Activated T-cell treated with anti-CD3 and anti-CD28 coated beads, Interleukin-2, amount 50 U/mL, for 72 hours (primary cell): ENCODE data around the gene ZNF486. TPM values are rescaled to one million over a fixed set of nuclear protein-coding genes. Genes with fewer than 3 reads are reported as not detected.
"Not testable (repeated sequence)": the region's sequence is repeated elsewhere in the genome, so short reads cannot be mapped to it uniquely, and the experiment has no call there.

Source experiments
- ATAC-seq, 2 donors: fragments of 150-1000 bp; cut with Tn5 transposase; replicated peaks in 1 of 2; 2 replicates each; pipeline ENCODE4 v1.10.0; 2021; ENCODE audit warnings: moderate library complexity in 2 of 2, mild to moderate bottlenecking in 1 of 2
- DNase-seq, 2 donors: peaks; one replicate each; pipeline ENCODE4 v3.0.0; 2021 to 2022; ENCODE audit warnings: mixed read lengths in 1 of 2
- H3K27ac Mint-ChIP-seq: one replicate; pipeline ENCODE4 v1.8.0; 2022; ENCODE audit warnings: mild to moderate bottlenecking, moderate library complexity, mixed read lengths
- H3K27me3 Mint-ChIP-seq: one replicate; pipeline ENCODE4 v1.8.0; 2022; ENCODE audit warnings: low read depth, mixed read lengths
- H3K36me3 Mint-ChIP-seq, 2 donors: one replicate each; pipeline ENCODE4 v1.8.0; 2022; ENCODE audit warnings: mixed read lengths in 2 of 2, mild to moderate bottlenecking in 1 of 2; ENCODE audit not compliant: insufficient read depth in 2 of 2
- H3K4me1 Mint-ChIP-seq: one replicate; pipeline ENCODE4 v1.8.0; 2022; ENCODE audit warnings: low read depth, mixed read lengths
- H3K4me3 Mint-ChIP-seq, 2 donors: one replicate each; pipeline ENCODE4 v1.8.0; 2022; ENCODE audit warnings: mild to moderate bottlenecking in 2 of 2, mixed read lengths in 2 of 2, moderate library complexity in 2 of 2
- H3K9me3 Mint-ChIP-seq, 2 donors: one replicate each; pipeline ENCODE4 v1.8.0; 2022; ENCODE audit warnings: mixed read lengths in 2 of 2
- total RNA-seq, 2 donors: library from RNA; stranded (reverse); gene quantifications; one replicate each; pipeline ENCODE4 v1.2.3, GENCODE V29; 2022

ZNF486 gene
- total RNA-seq, 2 donors from 2014 or later = 14.0 to 17.3 TPM

DNA sequence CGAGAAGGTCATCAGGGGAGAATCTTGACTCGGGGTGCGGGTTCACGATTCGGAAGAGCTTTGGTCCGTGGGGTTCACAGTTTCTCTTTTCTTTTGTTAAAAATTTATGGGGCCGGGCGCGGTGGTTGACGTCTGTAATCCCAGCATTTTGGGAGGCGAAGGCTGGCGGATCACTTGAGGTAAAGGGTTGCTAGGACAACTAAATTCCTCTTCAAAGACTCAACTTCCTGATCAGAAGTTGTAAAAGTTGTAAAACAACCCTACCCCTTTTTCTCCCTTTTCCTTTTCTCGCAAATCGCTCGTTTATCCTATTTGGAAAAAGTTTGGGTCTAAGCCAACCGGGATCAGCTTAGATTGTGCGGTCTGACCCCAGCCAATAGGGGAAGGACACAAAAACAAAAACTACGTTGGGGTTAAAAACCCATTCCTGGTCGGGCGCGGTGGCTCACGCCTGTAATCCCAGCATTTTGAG is 673 bp downstream of the ZNF486 start:
- peak overlapping the region; percentile 94 for H3K27ac Mint-ChIP-seq

DNA sequence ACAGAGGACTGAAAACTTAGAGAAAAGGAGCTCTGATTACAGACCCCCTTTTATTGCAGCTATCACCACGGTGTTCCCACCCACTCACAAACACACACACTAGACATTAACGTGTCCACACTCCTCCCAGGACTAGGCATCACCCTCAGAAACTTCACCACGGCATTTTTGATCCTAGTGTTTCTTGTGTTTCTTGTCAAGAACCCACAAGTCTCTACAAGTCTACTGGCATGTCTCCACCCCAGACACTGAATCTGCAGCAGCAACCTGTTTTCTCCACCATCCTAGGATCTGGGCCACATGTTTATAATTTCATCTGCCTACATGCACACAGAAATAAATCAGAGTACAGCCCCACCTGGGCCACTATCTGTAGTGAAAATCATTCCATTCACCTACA is 4.3 kb downstream of the ZNF486 start:
- peaks cover 25 to 59% of the 10 kb centered on the region in 2 donors for H3K36me3 Mint-ChIP-seq
- peaks cover 14% of the 10 kb centered on the region for H3K4me1 Mint-ChIP-seq
- H3K9me3 Mint-ChIP-seq = peaks cover 0 to 10% of the 10 kb centered on the region in 2 donors
- no peak overlapping the region for H3K4me3 Mint-ChIP-seq
- DNase-seq (no peak), ATAC-seq (no peak)
- H3K27ac Mint-ChIP-seq = no peak overlapping the region
- no peaks in the 10 kb centered on the region for H3K27me3 Mint-ChIP-seq

More for the DNA sequence above, 673 bp downstream of the ZNF486 start:
- ATAC-seq = no peak
- peaks cover 16% of the 10 kb centered on the region for H3K4me1 Mint-ChIP-seq
- peak overlapping the region; percentile 97 to 98 for H3K4me3 Mint-ChIP-seq
- no peaks in the 10 kb centered on the region for H3K27me3 Mint-ChIP-seq
- no peak for DNase-seq
- peaks cover 24 to 56% of the 10 kb centered on the region in 2 donors for H3K36me3 Mint-ChIP-seq
- peaks cover 12 to 17% of the 10 kb centered on the region in 2 donors for H3K9me3 Mint-ChIP-seq

DNA sequence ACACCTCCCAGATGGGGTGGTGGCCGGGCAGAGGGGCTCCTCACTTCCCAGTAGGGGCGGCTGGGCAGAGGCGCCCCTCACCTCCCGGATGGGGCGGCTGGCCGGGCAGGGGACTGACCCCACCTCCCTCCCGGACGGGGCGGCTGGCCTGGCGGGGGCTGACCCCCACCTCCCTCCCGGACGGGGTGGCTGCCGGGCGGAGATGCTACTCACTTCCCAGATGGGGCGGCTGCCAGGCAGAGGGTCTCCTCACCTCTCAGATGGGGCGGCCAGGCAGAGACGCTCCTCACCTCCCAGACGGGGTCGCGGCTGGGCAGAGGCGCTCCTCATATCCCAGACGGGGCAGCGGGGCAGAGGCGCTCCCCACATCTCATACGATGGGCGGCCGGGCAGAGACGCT is 8.8 kb downstream of the ZNF486 start:
- ATAC-seq, DNase-seq, H3K27me3 Mint-ChIP-seq, H3K9me3 Mint-ChIP-seq, H3K4me3 Mint-ChIP-seq, H3K27ac Mint-ChIP-seq: not testable (repeated sequence)
- Mint-ChIP-seq H3K4me1 (peaks cover 11% of the 10 kb centered on the region), H3K36me3 (peaks cover 22 to 48% of the 10 kb centered on the region in 2 donors)

DNA sequence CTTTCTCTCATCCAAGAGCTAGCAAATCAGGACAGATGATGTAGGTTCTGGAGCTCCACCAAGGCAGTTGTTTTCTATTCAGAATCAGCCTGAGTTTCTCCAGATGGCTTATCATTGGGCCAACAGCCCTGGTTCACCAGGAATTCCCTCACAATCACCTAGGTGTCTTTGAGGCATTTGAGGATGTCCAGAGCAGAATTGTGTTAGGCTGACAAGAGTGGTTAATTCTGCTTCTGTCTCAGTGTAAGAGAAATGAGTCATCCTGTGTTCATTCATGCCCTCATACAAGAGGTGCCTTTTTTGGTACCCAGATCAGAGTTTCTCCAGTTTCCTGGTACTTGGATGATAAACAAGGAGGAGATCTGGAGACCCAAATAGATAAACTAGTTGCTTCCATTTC is 12.9 kb downstream of the ZNF486 start:
- not testable (repeated sequence) for H3K9me3 Mint-ChIP-seq, DNase-seq, H3K27me3 Mint-ChIP-seq, ATAC-seq, H3K4me3 Mint-ChIP-seq, H3K4me1 Mint-ChIP-seq, H3K27ac Mint-ChIP-seq
- H3K36me3 Mint-ChIP-seq = peaks cover 3 to 27% of the 10 kb centered on the region in 2 donors

DNA sequence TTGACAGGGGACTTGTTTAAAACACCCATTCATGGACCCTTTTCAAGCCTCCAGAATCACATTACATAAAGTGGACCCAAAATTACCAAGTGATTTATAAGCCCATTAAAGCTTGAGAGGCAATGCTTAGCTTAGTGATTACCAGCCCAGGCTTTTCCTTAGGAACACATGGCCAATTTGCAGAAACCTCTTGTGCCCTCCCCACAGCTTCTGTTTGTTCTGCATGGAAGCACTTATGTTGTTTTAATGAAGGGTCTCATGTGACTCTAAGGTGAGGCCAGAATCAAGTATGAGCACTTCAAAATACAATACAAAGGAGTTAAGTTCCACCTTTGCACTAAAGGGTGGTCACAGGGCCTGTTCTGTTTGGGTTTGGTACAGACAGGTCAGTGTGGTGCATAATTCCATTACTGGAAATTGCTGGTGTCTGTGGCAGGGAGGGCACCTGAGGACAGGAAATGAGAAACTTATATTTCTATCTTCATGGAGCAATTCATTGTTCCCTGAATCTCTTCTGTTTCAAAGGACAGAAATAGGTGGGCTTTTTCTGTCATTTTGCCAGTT is 15.3 kb downstream of the ZNF486 start:
- peaks cover 4% of the 10 kb centered on the region for H3K4me1 Mint-ChIP-seq
- H3K4me3 Mint-ChIP-seq = no peak overlapping the region
- peaks cover 5 to 31% of the 10 kb centered on the region in 2 donors for H3K36me3 Mint-ChIP-seq
- H3K9me3 Mint-ChIP-seq = no peaks in the 10 kb centered on the region
- no peaks in the 10 kb centered on the region for H3K27me3 Mint-ChIP-seq
- no peak overlapping the region for H3K27ac Mint-ChIP-seq
- DNase-seq (no peak), ATAC-seq (no peak)

DNA sequence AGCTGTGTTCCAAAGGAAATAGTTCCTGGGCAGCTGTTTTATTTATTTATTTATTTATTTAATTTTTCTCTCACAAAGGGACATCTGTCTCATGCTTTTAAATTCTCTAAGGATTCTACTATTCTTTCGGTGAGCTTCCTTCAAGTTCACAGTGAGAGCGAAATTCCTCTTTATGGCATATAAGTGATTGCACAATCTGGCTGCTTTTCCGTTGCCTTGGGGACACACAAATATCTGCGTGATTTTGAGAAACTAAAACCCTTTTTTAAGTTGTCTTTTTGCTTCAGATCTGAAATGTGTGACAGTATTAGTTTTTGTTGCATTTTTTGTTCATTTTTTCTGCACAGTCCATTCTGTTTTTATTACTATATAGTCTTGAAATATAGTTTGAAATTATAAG is 19.2 kb downstream of the ZNF486 start:
- DNase-seq = no peak
- peaks cover 0 to 5% of the 10 kb centered on the region in 2 donors for H3K9me3 Mint-ChIP-seq

DNA sequence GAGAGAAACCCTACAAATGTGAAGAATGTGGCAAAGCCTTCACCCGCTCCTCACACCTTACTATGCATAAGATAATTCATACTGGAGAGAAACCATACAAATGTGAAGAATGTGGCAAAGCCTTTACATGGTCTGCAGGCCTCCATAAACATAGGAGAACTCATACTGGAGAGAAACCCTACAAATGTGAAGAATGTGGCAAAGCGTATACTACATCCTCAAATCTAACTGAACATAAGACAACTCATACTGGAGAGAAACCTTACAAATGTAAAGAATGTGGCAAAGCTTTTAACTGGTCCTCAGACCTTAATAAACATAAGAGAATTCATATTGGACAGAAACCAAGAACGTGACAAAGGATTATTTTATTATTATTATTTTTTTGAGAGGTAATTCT is 30.7 kb downstream of the ZNF486 start:
- DNase-seq = no peak
- H3K27ac Mint-ChIP-seq = no peak overlapping the region
- H3K27me3 Mint-ChIP-seq = no peaks in the 10 kb centered on the region
- H3K9me3 Mint-ChIP-seq = peaks cover 11 to 12% of the 10 kb centered on the region in 2 donors
- no peak overlapping the region for H3K4me3 Mint-ChIP-seq
- peaks cover 19 to 48% of the 10 kb centered on the region in 2 donors for H3K36me3 Mint-ChIP-seq
- no peak for ATAC-seq
- no peaks in the 10 kb centered on the region for H3K4me1 Mint-ChIP-seq

More for the DNA sequence above, 19.2 kb downstream of the ZNF486 start:
- Mint-ChIP-seq H3K27ac (no peak overlapping the region), H3K27me3 (no peaks in the 10 kb centered on the region), H3K4me1 (no peaks in the 10 kb centered on the region), H3K4me3 (no peak overlapping the region), H3K36me3 (peaks cover 14 to 50% of the 10 kb centered on the region in 2 donors)
- ATAC-seq = no peak

DNA sequence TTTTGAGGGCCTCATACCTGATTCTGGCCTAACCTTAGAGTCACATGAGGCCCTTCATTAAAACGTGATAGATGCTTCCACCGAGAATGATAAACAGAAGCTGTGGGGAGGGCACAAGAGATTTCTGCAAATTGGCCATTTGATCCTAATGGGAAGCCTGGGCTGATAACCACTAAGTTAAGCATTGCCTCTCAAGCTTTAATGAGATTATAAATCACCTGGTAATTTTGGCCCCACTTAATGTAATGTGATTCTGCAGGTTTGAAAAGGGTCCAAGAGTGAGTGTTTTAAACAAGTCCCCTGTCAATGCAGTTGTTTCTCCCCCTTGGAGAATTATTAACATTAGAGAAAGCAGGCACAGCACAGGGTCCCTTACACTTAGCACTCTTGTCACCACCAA is 42.0 kb downstream of the ZNF486 start:
- ATAC-seq (no peak), DNase-seq (no peak)
- no peak overlapping the region for H3K4me3 Mint-ChIP-seq
- H3K27me3 Mint-ChIP-seq = no peaks in the 10 kb centered on the region
- H3K36me3 Mint-ChIP-seq = peaks cover 4 to 16% of the 10 kb centered on the region in 2 donors
- no peaks in the 10 kb centered on the region for H3K4me1 Mint-ChIP-seq
- peaks cover 3 to 6% of the 10 kb centered on the region in 2 donors for H3K9me3 Mint-ChIP-seq
- H3K27ac Mint-ChIP-seq = no peak overlapping the region

DNA sequence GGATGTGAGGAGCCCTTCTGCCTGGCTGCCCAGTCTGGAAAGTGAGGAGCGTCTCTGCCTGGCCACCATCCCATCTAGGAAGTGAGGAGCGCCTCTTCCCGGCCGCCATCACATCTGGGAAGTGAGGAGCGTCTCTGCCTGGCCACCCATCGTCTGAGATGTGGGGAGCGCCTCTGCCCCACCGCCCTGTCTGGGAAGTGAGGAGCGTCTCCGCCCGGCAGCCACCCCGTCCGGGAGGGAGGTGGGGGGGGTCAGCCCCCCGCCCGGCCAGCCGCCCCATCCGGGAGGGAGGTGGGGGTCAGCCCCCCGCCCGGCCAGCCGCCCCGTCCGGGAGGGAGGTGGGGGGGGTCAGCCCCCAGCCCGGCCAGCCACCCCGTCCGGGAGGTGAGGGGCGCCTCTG is 47.4 kb downstream of the ZNF486 start:
- H3K27ac Mint-ChIP-seq, ATAC-seq, DNase-seq, H3K4me3 Mint-ChIP-seq, H3K9me3 Mint-ChIP-seq, H3K27me3 Mint-ChIP-seq, H3K4me1 Mint-ChIP-seq: not testable (repeated sequence)
- peaks cover 10 to 29% of the 10 kb centered on the region in 2 donors for H3K36me3 Mint-ChIP-seq

DNA sequence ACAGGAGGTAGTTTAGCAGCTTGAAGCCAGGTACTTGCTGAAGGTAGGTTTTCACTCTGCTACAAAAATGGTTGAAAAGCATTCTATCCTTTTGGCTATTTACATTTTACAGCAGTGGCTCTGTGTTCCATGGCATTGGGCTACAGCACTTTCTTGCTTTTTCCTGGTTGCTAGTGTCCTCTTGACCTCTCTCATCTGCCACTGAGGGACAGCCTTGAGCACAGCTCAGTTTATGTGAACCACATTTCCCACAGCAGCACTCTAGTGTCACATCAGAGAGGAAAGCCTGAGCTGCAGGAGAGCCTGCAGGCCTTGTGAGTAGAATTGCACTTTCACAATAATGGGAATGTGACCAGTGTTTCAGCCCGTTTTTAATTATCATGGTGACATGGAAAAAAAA is 54.6 kb downstream of the ZNF486 start:
- H3K27ac Mint-ChIP-seq, H3K4me1 Mint-ChIP-seq, DNase-seq, H3K27me3 Mint-ChIP-seq, ATAC-seq, H3K4me3 Mint-ChIP-seq: not testable (repeated sequence)
- peaks cover 5 to 31% of the 10 kb centered on the region in 2 donors for H3K36me3 Mint-ChIP-seq
- H3K9me3 Mint-ChIP-seq = peaks cover 9 to 16% of the 10 kb centered on the region in 2 donors

DNA sequence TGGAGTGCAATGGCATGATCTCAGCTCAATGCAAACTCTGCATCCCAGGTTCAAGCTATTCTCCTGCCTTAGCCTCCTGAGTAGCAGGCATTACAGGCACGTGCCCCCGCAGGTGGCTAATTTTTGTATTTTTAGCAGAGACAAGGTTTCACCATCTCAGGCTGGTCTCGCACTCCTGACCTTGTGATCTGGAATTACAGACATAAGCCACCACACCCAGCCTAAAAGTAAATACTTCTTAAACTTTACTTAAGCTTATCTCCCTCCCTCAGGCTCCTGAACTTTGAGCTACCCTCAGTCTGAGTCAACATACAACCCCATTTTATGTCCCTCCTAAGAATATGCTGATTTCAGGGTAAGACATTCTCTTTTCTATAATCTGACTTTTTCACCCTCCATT is 66.1 kb downstream of the ZNF486 start:
- Mint-ChIP-seq H3K4me3 (no peak overlapping the region), H3K9me3 (peaks cover 15 to 22% of the 10 kb centered on the region in 2 donors), H3K27ac (no peak overlapping the region), H3K4me1 (peaks cover 21% of the 10 kb centered on the region), H3K36me3 (peaks cover 21 to 60% of the 10 kb centered on the region in 2 donors), H3K27me3 (no peaks in the 10 kb centered on the region)
- no peak for DNase-seq
- no peak for ATAC-seq

DNA sequence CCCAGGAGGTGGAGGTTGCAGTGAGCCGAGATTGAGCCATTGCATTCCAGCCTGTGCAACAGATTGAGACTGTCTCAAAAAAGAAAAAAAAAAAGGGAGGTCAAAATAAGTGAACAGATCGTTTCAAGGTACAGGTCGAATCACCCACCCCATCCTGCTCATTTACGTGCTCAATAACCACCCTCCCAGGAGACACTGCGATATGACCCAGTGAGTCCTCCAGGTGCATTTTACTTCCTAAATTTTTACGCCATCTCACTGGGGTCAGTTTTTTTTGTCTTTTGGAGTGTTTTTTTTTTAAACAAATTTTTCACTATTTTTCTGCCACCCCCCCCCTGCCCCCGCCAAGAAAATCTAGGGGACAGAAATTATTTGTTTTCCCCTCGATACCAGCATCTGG is 68.1 kb downstream of the ZNF486 start:
- Mint-ChIP-seq H3K27ac (no peak overlapping the region), H3K27me3 (no peaks in the 10 kb centered on the region), H3K36me3 (peaks cover 10 to 41% of the 10 kb centered on the region in 2 donors), H3K9me3 (peaks cover 7 to 12% of the 10 kb centered on the region in 2 donors), H3K4me1 (peaks cover 26% of the 10 kb centered on the region), H3K4me3 (no peak overlapping the region)
- DNase-seq (no peak), ATAC-seq (no peak)

DNA sequence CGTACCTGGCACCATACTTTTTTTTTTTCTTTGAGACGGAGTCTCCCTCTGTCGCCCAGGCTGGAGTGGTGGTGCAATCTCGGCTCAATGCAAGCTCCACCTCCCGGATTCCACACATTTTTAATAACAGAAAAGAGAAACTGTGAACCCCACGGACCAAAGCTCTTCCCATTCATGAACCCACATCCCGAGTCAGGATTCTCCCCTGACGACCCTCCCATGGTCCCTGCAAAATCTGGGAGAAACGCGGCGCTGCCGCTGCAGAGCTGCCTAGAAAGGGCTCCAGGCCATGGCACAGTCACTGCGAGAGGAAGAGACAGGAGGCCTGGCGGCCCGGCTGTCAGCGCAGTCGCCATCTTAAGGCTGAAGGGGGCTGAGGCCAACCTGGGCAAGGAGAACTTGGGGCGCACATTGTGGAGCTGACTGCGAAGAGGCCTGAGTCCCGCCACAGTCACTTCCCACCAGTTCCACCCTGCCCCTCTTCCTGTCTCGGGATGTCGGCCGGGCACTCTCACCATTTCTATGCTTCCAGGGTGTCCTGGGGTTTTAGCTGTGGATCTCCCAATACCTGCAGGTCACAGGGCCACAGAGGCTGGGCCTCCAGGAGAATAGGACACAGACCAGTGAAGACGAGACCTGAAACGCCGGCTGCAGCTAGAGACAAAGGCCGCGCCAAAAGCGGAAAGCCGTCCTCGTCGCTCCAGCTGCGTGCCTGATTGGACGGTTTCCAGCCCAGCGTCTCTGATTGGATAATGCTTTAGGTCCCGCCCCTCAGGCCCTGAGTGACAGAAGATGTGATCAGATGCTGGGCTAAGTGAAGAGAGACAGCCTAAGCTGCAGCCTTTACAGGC is 71.0 kb downstream of the ZNF486 start:
- H3K4me3 Mint-ChIP-seq = peak overlapping the region; percentile 98 to 99
- H3K27me3 Mint-ChIP-seq = no peaks in the 10 kb centered on the region
- H3K27ac Mint-ChIP-seq = peak overlapping the region; percentile 89
- peaks cover 0 to 21% of the 10 kb centered on the region in 2 donors for H3K36me3 Mint-ChIP-seq
- ATAC-seq = peak; percentile 96 to 97
- peak; percentile 90 to 91 for DNase-seq
- peaks cover 26% of the 10 kb centered on the region for H3K4me1 Mint-ChIP-seq
- H3K9me3 Mint-ChIP-seq = peaks cover 3% of the 10 kb centered on the region in 2 donors
